Lower leg skin (tissue), 3 donors: ENCODE data around the gene RBM47.

Experiments used
- CTCF ChIP-seq, 3 donors: fragments of 450-650 bp; IDR thresholded peaks; one replicate each; pipeline ENCODE4 v1.5.1; 2016; ENCODE audit warnings: antibody characterized with exemption in 3 of 3, mild to moderate bottlenecking in 3 of 3, moderate library complexity in 2 of 3
- POLR2A ChIP-seq, 2 donors: fragments of 450-650 bp; IDR thresholded peaks; one replicate each; pipeline ENCODE4 v1.6.1; 2016 to 2017; ENCODE audit warnings: antibody characterized with exemption in 2 of 2, mild to moderate bottlenecking in 1 of 2, moderate library complexity in 1 of 2

GRCh38 chr4:40511036-40511614 is 118.5 kb downstream of the RBM47 start:
- TF ChIP-seq CTCF (IDR thresholded peaks at IDR 0.05) (no peak), POLR2A (IDR thresholded peaks at IDR 0.05) (no peak)
